Measurements from ENCODE around the gene GRK6. TPM values are rescaled to one million over a fixed set of nuclear protein-coding genes. Genes with fewer than 3 reads are reported as not detected.

Gene GRK6
- total and polyA plus RNA-seq, 3 donors from 2014 or later: 32.6 to 57.0 (median 51.8) TPM

DNA sequence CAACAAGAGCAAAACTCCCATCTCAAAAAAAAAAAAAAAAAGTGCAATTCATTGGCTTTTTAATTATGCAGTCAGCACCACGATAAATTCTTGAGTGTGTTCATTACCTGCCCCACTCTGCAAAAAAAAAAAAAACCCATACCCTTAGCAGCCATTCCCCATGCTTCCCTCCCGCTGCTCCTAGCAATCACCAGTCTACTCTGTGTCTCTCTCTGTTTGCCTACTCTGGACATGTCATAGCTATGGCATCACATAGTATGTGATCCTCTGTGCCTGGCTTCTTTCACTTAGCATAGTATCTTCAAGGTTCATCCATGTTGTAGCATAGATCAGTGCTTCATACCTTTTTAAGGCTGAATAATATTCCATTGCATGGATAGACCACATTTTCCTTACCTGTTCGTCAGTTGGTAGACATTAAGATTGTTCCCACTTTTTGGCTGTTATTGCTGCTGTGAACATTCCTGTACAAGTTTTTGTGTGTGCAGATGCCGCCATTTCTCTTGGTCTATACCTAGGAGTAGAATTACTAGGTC lies 13.1 kb downstream of the GRK6 start:
- intact Hi-C loops (cut with DNase I; ENCODE audit: low total_unique reads): no loop called here
- Histone ChIP-seq H3K27me3 (no peaks in the 10 kb centered on the region), H3K4me1 (no peaks in the 10 kb centered on the region), H3K27ac (no peak overlapping the region), H3K9me3 (no peaks in the 10 kb centered on the region), H3K4me3 (no peak overlapping the region), H3K36me3 (ENCODE audit: low read depth, missing control alignments) (no peaks in the 10 kb centered on the region)
- TF ChIP-seq, protein P1, sequence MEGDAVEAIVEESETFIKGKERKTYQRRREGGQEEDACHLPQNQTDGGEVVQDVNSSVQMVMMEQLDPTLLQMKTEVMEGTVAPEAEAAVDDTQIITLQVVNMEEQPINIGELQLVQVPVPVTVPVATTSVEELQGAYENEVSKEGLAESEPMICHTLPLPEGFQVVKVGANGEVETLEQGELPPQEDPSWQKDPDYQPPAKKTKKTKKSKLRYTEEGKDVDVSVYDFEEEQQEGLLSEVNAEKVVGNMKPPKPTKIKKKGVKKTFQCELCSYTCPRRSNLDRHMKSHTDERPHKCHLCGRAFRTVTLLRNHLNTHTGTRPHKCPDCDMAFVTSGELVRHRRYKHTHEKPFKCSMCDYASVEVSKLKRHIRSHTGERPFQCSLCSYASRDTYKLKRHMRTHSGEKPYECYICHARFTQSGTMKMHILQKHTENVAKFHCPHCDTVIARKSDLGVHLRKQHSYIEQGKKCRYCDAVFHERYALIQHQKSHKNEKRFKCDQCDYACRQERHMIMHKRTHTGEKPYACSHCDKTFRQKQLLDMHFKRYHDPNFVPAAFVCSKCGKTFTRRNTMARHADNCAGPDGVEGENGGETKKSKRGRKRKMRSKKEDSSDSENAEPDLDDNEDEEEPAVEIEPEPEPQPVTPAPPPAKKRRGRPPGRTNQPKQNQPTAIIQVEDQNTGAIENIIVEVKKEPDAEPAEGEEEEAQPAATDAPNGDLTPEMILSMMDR (IDR thresholded peaks at IDR 0.05): no peak
- no peak for TF ChIP-seq POLR2A (IDR thresholded peaks at IDR 0.05)
- DNase-seq: no peak
- WGBS, 2 donors: 96 to 97% methylated on average over 4 of the region's 4 CpGs

DNA sequence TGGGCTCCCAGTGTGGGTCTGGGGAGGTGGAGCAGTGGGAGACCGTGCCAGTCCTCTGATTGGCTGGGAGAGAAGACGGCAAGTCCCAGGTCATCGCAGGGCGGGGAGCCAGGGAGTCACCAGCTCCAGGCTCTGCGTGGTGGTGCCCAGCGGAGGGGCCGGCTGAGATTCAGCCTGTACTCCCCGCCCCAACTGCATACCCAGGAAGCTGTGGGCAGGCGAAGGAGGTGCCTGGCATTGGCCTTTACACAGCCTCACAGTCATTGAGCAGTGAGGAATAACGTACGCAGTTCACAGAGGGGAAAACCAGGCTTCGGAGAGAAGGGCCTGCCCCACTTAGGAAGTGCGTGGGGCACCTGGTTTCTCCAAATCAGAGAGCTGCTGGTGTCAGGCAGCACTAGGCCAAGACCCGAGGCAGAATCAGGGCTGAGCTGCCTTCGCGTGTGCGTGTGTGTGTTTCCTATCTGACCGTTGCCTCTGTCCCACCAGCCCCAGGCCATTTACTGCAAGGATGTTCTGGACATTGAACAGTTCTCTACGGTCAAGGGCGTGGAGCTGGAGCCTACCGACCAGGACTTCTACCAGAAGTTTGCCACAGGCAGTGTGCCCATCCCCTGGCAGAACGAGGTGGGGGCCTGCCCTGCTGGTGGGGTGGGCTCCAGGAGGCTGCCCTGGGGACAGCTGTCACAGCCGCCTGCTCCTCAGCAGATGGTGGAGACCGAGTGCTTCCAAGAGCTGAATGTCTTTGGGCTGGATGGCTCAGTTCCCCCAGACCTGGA lies 13.9 kb downstream of the GRK6 start:
- Histone ChIP-seq H3K27ac (no peak overlapping the region), H3K4me3 (no peak overlapping the region), H3K4me1 (no peaks in the 10 kb centered on the region), H3K36me3 (ENCODE audit: low read depth, missing control alignments) (no peaks in the 10 kb centered on the region), H3K27me3 (no peaks in the 10 kb centered on the region), H3K9me3 (no peaks in the 10 kb centered on the region)
- intact Hi-C loops (cut with DNase I; ENCODE audit: low total_unique reads): no loop called here
- DNase-seq: no peak
- TF ChIP-seq POLR2A (IDR thresholded peaks at IDR 0.05): no peak
- TF ChIP-seq, protein P1 (IDR thresholded peaks at IDR 0.05): no peak
- 85 to 94% methylated on average over 18 to 23 of the region's 24 CpGs for WGBS, 2 donors

DNA sequence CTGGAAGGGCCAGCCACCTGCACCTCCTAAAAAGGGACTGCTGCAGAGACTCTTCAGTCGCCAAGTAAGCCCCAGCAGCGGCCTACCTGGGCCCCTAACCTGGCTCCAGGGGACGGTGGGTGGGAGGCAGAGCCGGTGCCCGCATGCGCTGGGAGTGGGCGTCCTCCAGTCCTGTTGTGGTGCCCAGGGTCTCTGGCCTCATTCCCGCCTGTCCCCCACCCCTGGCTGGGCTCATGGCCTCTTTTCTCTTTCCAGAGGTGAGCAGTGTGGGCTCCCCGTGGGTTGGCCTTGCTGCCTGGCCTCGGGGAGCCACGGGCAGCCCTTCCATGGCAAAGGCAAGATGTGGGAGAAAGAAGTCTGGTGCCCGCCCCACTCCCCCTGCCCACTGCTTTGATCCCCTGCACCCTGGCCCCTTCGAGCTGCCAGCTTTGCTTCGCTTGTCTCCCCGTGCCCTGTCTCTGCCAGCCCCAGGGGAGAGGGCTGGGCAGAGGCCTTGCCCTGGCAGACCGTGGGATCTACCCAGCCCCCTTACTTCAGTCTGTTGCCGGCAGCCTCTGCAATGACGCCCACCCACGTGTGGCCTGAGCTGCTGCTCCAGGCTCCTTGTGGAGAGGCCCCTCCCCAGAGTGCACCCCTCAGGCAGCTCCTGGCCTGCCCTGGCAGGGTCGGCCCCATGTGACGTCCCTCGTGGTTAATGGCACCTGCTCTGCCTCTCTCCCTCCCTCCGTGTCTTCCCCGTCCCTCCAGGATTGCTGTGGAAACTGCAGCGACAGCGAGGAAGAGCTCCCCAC lies 14.7 kb downstream of the GRK6 start:
- H3K9me3 ChIP-seq: no peaks in the 10 kb centered on the region
- H3K27me3 ChIP-seq: no peaks in the 10 kb centered on the region
- H3K27ac ChIP-seq: no peak overlapping the region
- intact Hi-C loops (cut with DNase I; ENCODE audit: low total_unique reads): no loop called here
- H3K4me3 ChIP-seq: no peak overlapping the region
- no peak for TF ChIP-seq POLR2A (IDR thresholded peaks at IDR 0.05)
- TF ChIP-seq, protein P1 (IDR thresholded peaks at IDR 0.05): no peak
- no peaks in the 10 kb centered on the region for H3K36me3 ChIP-seq (ENCODE audit: low read depth, missing control alignments)
- no peak for DNase-seq
- H3K4me1 ChIP-seq: peaks cover 3% of the 10 kb centered on the region
- WGBS, 2 donors: 90% methylated on average over 20 to 26 of the region's 26 CpGs

DNA sequence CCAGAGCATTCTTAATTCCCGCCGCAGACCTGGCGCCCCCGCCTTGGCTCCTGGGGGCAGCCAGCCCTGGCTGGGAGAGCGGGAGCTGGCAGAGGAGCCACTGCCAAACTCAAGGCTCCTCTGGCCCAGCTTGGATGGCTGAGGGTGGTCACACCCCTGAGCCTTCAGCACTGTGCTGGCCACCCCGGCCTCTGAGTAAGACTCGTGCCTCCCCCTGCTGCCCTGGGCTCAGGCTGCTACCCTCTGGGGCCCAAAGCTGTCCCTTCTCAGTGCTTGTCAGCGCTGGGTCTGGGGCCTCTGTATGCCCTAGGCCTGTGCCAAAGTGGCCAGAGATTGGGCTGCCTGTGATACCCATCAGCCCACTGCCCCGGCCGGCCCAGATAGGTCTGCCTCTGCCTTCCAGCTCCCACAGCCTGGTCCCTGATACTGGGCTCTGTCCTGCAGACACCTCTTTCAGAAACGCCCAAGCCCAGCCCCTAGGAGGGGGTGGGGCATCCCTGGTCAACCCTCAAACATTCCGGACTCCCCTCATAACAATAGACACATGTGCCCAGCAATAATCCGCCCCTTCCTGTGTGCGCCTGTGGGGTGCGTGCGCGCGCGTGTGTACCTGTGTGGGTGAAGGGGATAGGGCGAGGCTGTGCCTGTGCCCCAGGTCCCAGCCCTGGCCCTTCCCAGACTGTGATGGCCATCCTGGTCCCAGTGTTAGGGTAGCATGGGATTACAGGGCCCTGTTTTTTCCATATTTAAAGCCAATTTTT lies 15.8 kb downstream of the GRK6 start:
- intact Hi-C loops (cut with DNase I; ENCODE audit: low total_unique reads): no loop called here
- H3K9me3 ChIP-seq: no peaks in the 10 kb centered on the region
- H3K36me3 ChIP-seq (ENCODE audit: low read depth, missing control alignments): no peaks in the 10 kb centered on the region
- no peak for DNase-seq
- H3K4me3 ChIP-seq: no peak overlapping the region
- 91 to 93% methylated on average over 8 to 20 of the region's 20 CpGs for WGBS, 2 donors
- H3K27me3 ChIP-seq: no peaks in the 10 kb centered on the region
- H3K4me1 ChIP-seq: peaks cover 9% of the 10 kb centered on the region
- H3K27ac ChIP-seq: no peak overlapping the region
- no peak for TF ChIP-seq POLR2A (IDR thresholded peaks at IDR 0.05)
- TF ChIP-seq, protein P1 (IDR thresholded peaks at IDR 0.05): no peak
